ENCODE data around the gene RBM6. TPM values are rescaled to one million over a fixed set of nuclear protein-coding genes. Genes with fewer than 3 reads are reported as not detected.
"Not testable (repeated sequence)": the region's sequence is repeated elsewhere in the genome, so short reads cannot be mapped to it uniquely, and the experiment has no call there.

Gene RBM6
- total RNA-seq, 1 experiment from 2014 or later = 69.6 TPM

- no peak for TF ChIP-seq CTCF (IDR thresholded peaks at IDR 0.05; ENCODE audit: unreplicated experiment)
- CTCF ChIA-PET = interaction anchor here (0.6 to 2.1 kb wide), 10 partner anchors 11 to 210 kb away, joined by 3 to 18 read pairs (median 6); partner anchors contain the start of genes INKA1, IP6K1 and RBM6
- DNase-seq = peak; percentile 97
- Mint-ChIP-seq H3K36me3 (ENCODE audit: insufficient read depth, unreplicated experiment) (peaks cover 9% of the 10 kb centered on the region), H3K4me3 (ENCODE audit: low read depth, unreplicated experiment) (peak within 1 kb of the TSS; percentile 94), H3K4me1 (ENCODE audit: low read depth, unreplicated experiment) (peaks cover 21% of the 10 kb centered on the region), H3K27me3 (ENCODE audit: unreplicated experiment) (no peaks in the 10 kb centered on the region), H3K9me3 (ENCODE audit: low read depth, unreplicated experiment) (no peaks in the 10 kb centered on the region), H3K27ac (ENCODE audit: unreplicated experiment) (peak within 1 kb of the TSS; percentile 69)
- BruUV-seq (replicated peaks) = no TSS peak
- intact Hi-C loops (cut with micrococcal nuclease; ENCODE audit: unreplicated experiment) = no loop called here
Measured at GRCh38 chr3:49929291-49930167, 10.4 kb upstream of the RBM6 start, which contains the start of gene MON1A. MON1A (minus strand) TSS chr3:49929811; CDS start chr3:49913346, 16,465 bp downstream.

GRCh38 chr3:49930168-49930690 lies 9.7 kb upstream of the RBM6 start:
- TF ChIP-seq CTCF (IDR thresholded peaks at IDR 0.05; ENCODE audit: unreplicated experiment) = no peak
- H3K4me3 Mint-ChIP-seq (ENCODE audit: low read depth, unreplicated experiment) = peak overlapping the region; percentile 94
- no peak overlapping the region for H3K27ac Mint-ChIP-seq (ENCODE audit: unreplicated experiment)
- peaks cover 21% of the 10 kb centered on the region for H3K4me1 Mint-ChIP-seq (ENCODE audit: low read depth, unreplicated experiment)
- TSS peak; percentile 55 for BruUV-seq (replicated peaks)
- intact Hi-C loops (cut with micrococcal nuclease; ENCODE audit: unreplicated experiment) = no loop called here
- CTCF ChIA-PET = interaction anchor here (0.8 to 2.1 kb wide), 7 partner anchors 10 to 144 kb away, joined by 3 to 18 read pairs (median 10); partner anchors contain the start of genes INKA1, IP6K1 and RBM6
- no peaks in the 10 kb centered on the region for H3K9me3 Mint-ChIP-seq (ENCODE audit: low read depth, unreplicated experiment)
- H3K36me3 Mint-ChIP-seq (ENCODE audit: insufficient read depth, unreplicated experiment) = peaks cover 9% of the 10 kb centered on the region
- H3K27me3 Mint-ChIP-seq (ENCODE audit: unreplicated experiment) = no peaks in the 10 kb centered on the region
- DNase-seq = no peak

DNA sequence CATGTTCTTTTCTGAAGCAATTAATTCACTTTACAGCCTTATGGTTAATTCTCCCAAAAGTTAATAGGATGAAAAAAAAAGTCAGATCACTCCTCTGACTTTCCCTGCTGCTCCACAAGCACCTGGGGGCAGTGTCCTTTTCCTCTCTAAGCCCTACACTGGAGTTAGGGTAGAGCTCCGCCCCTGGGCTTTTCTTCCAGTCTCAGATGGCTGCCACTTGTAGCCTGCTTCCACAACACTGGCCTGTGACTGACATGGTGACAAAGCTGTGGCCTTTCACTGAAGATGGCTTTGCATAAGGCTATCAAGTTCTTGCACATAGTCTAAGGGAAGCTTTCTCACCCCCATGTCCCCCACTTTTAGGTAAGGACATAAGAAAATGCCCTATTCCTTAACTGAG lies 9.0 kb upstream of the RBM6 start:
- Mint-ChIP-seq H3K4me1 (ENCODE audit: low read depth, unreplicated experiment) (peaks cover 16% of the 10 kb centered on the region), H3K27me3 (ENCODE audit: unreplicated experiment) (no peaks in the 10 kb centered on the region), H3K36me3 (ENCODE audit: insufficient read depth, unreplicated experiment) (peaks cover 9% of the 10 kb centered on the region), H3K4me3 (ENCODE audit: low read depth, unreplicated experiment) (no peak overlapping the region), H3K27ac (ENCODE audit: unreplicated experiment) (no peak overlapping the region), H3K9me3 (ENCODE audit: low read depth, unreplicated experiment) (no peaks in the 10 kb centered on the region)
- CTCF ChIA-PET = interaction anchor here (1.1 kb wide), 1 partner anchor 9 kb away, joined by 9 read pairs; the partner anchor contains the start of gene RBM6
- TF ChIP-seq CTCF (IDR thresholded peaks at IDR 0.05; ENCODE audit: unreplicated experiment) = no peak
- peak; percentile 40 for DNase-seq
- intact Hi-C loops (cut with micrococcal nuclease; ENCODE audit: unreplicated experiment) = no loop called here
- no TSS peak for BruUV-seq (replicated peaks)

- H3K36me3 Mint-ChIP-seq (ENCODE audit: insufficient read depth, unreplicated experiment); CTCF ChIA-PET; H3K9me3 Mint-ChIP-seq (ENCODE audit: low read depth, unreplicated experiment); H3K4me3 Mint-ChIP-seq (ENCODE audit: low read depth, unreplicated experiment); H3K27me3 Mint-ChIP-seq (ENCODE audit: unreplicated experiment); H3K4me1 Mint-ChIP-seq (ENCODE audit: low read depth, unreplicated experiment); BruUV-seq (replicated peaks); intact Hi-C loops (cut with micrococcal nuclease; ENCODE audit: unreplicated experiment); H3K27ac Mint-ChIP-seq (ENCODE audit: unreplicated experiment); DNase-seq: not testable (repeated sequence)
Measured at GRCh38 chr3:49932281-49932680, 7.7 kb upstream of the RBM6 start.
